K562 (cell line): Measurements from ENCODE around the gene CTSD. TPM values are rescaled to one million over a fixed set of nuclear protein-coding genes. Genes with fewer than 3 reads are reported as not detected.

Experiments
- ATAC-seq: fragments of 200-7000 bp; cut with Tn5 transposase; 3 replicates; pipeline ENCODE4 v1.9.1; 2020; ENCODE audit warnings: moderate library complexity
- BruUV-seq: library from RNA; stranded (reverse); fragments of 400-500 nt; replicated peaks from 2 replicates; lab custom pipeline; 2021; lab: Mats Ljungman, UMichigan
- CTCF ChIA-PET: fragments of 300-600 bp; formaldehyde crosslinking; extraction: SDS; loops from one replicate; lab custom pipeline; 2021; ENCODE audit warnings: low intra/inter-chr PET ratio; lab: Yijun Ruan, JAX
- POLR2A ChIA-PET: fragments of 300-600, 350-650 bp; sonication (Branson Sonifier 250); formaldehyde crosslinking; extraction: SDS; loops from one replicate; lab custom pipeline; 2021; ENCODE audit warnings: antibody characterized with exemption, inconsistent platforms; lab: Yijun Ruan, JAX
- DNase-seq, 4 experiments: peaks; one replicate each; pipeline versions ENCODE4 v3.0.0 to v3.0.0-alpha.2; 2011 to 2018; ENCODE audit warnings: low spot score in 3 of 4, mixed read lengths in 3 of 4; ENCODE audit errors: extremely low read depth in 1 of 4
- FAIRE-seq: peaks from 2 replicates; lab custom pipeline; 2011; peaks lifted over from hg19 to GRCh38; lab: Jason Lieb, UNC
- H2AFZ ChIP-seq: 2 replicates; pipeline ENCODE4 v1.6.0; 2011; ENCODE audit warnings: low read depth, low read length, control low read depth, inconsistent platforms
- H3K27ac ChIP-seq: fragments of 200-600 bp; 3 replicates; pipeline ENCODE4 v1.8.0; 2011; ENCODE audit warnings: low read depth, mild to moderate bottlenecking, control low read depth, inconsistent platforms, low read length, moderate library complexity, mixed read lengths; ENCODE audit errors: extremely low read depth
- H3K27me3 ChIP-seq, 2 experiments: fragments of 300-600 bp in 1 of 2; 2 replicates in 1 of 2; 3 replicates in 1 of 2; pipeline versions ENCODE4 v1.6.0 to v1.8.0; 2011; ENCODE audit warnings: inconsistent platforms in 2 of 2, low read length in 2 of 2, mild to moderate bottlenecking in 1 of 2, mixed read lengths in 1 of 2, moderate library complexity in 1 of 2; ENCODE audit not compliant: control insufficient read depth in 2 of 2, insufficient read depth in 2 of 2
- H3K36me3 ChIP-seq: fragments of 300-600 bp; 3 replicates; pipeline ENCODE4 v1.8.0; 2011; ENCODE audit warnings: mild to moderate bottlenecking, low read length, inconsistent platforms; ENCODE audit not compliant: control insufficient read depth, insufficient read depth
- H3K4me1 ChIP-seq, 2 experiments: fragments of 200-600 bp in 1 of 2; replicated peaks in 1 of 2; 2 replicates in 1 of 2; 3 replicates in 1 of 2; pipeline versions ENCODE4 v1.5.1 to v1.8.0; 2011; ENCODE audit warnings: inconsistent platforms in 2 of 2, low read length in 2 of 2, mild to moderate bottlenecking in 1 of 2, mixed read lengths in 1 of 2, moderate library complexity in 1 of 2; ENCODE audit not compliant: control insufficient read depth in 2 of 2, insufficient read depth in 2 of 2
- H3K4me2 ChIP-seq: 2 replicates; pipeline ENCODE4 v1.6.1; 2011; ENCODE audit warnings: low read length, control low read depth, inconsistent platforms, mixed read lengths; ENCODE audit not compliant: insufficient read depth
- H3K4me3 ChIP-seq: fragments of 200-600 bp; sonication (generic), shearing (Covaris generic); 2 replicates; pipeline ENCODE4 v1.5.1; 2016; ENCODE audit warnings: control low read depth, inconsistent platforms
- H3K79me2 ChIP-seq: fragments of 200-600 bp; 3 replicates; pipeline ENCODE4 v1.8.0; 2011; ENCODE audit warnings: low read length, inconsistent platforms; ENCODE audit not compliant: control insufficient read depth, insufficient read depth
- H3K9ac ChIP-seq, 2 experiments: 2 replicates each; pipeline versions ENCODE4 v1.6.0 to v1.6.1; 2011; ENCODE audit warnings: low read depth in 2 of 2, low read length in 2 of 2, control low read depth in 1 of 2, inconsistent platforms in 1 of 2, mild to moderate bottlenecking in 1 of 2, mixed read lengths in 1 of 2; ENCODE audit not compliant: insufficient read depth in 1 of 2
- H3K9me1 ChIP-seq: one replicate; pipeline ENCODE4 v1.6.0; 2011; ENCODE audit warnings: inconsistent platforms, mild to moderate bottlenecking, low read length, moderate library complexity; ENCODE audit not compliant: control insufficient read depth, insufficient read depth
- H3K9me3 ChIP-seq: replicated peaks from 2 replicates; pipeline ENCODE4 v1.5.1; 2011; ENCODE audit warnings: low read depth, low read length, inconsistent platforms; ENCODE audit not compliant: control insufficient read depth, insufficient read depth
- H4K20me1 ChIP-seq: replicated peaks from 2 replicates; pipeline ENCODE4 v1.6.1; 2011; ENCODE audit warnings: low read length, inconsistent platforms, mixed read lengths; ENCODE audit not compliant: control insufficient read depth, insufficient read depth
- CAMTA2 ChIP-seq: fragments of 250-450 bp; sonication (Bioruptor Pico); conservative IDR thresholded peaks from 2 replicates; pipeline ENCODE4 v1.5.1; 2022
- ERF ChIP-seq: fragments of 450-650 bp; formaldehyde crosslinking; IDR thresholded peaks from 2 replicates; pipeline ENCODE4 v1.4.0; 2020; ENCODE audit warnings: mild to moderate bottlenecking, mixed read lengths
- HDAC1 ChIP-seq, 2 experiments: fragments of 450-650 bp; IDR thresholded peaks; 2 replicates each; pipeline ENCODE4 v1.6.1; 2016 to 2017; ENCODE audit warnings: inconsistent platforms in 1 of 2, mild to moderate bottlenecking in 1 of 2, moderate library complexity in 1 of 2
- HES1 ChIP-seq: fragments of 450-650 bp; IDR thresholded peaks from 2 replicates; pipeline ENCODE4 v1.6.1; 2016; ENCODE audit warnings: low read depth, mild to moderate bottlenecking, moderate library complexity
- JUNB ChIP-seq: fragments of 450-650 bp; formaldehyde crosslinking; conservative IDR thresholded peaks from 2 replicates; pipeline ENCODE4 v1.4.0; 2020; ENCODE audit warnings: mild to moderate bottlenecking
- JUND ChIP-seq, 2 experiments: IDR thresholded peaks; 2 replicates in 1 of 2; 3 replicates in 1 of 2; pipeline ENCODE4 v1.6.1; 2011; ENCODE audit warnings: borderline replicate concordance in 2 of 2, low read depth in 2 of 2, low read length in 2 of 2, improper control_type of control experiment in 1 of 2, missing biosample characterization in 1 of 2, missing genetic modification characterization in 1 of 2, missing genetic modification reagents in 1 of 2
- NR2C2 ChIP-seq, 2 experiments: fragments of 200-800 bp in 1 of 2; sonication (Bioruptor generic) in 1 of 2; sonication (generic) in 1 of 2; formaldehyde crosslinking in 1 of 2; IDR thresholded peaks; 2 replicates each; pipeline versions ENCODE4 v1.6.1 to v1.8.0; 2016 to 2022; ENCODE audit warnings: mild to moderate bottlenecking in 1 of 2, missing compliant biosample characterization in 1 of 2, missing genetic modification characterization in 1 of 2, missing genetic modification reagents in 1 of 2
- RFX1 ChIP-seq: fragments of 450-650 bp; IDR thresholded peaks from 2 replicates; pipeline ENCODE4 v1.6.1; 2016; ENCODE audit warnings: mild to moderate bottlenecking, moderate library complexity
- RUNX1 ChIP-seq: sonication (generic); IDR thresholded peaks from 2 replicates; pipeline ENCODE4 v1.6.1; 2016; ENCODE audit warnings: antibody characterized with exemption, low read depth
- SAFB2 ChIP-seq: fragments of 200-400 bp; formaldehyde crosslinking; IDR thresholded peaks from 2 replicates; pipeline ENCODE4 v1.6.1; 2018; ENCODE audit warnings: borderline replicate concordance, low read length, low read depth, moderate library complexity; ENCODE audit not compliant: severe bottlenecking
- ZBTB11 ChIP-seq, 3 experiments: fragments of 200-800 bp in 1 of 3; fragments of 250-450 bp in 1 of 3; fragments of 450-650 bp in 1 of 3; sonication (Bioruptor Pico) in 1 of 3; sonication (Bioruptor generic) in 1 of 3; formaldehyde crosslinking in 1 of 3; IDR thresholded peaks; 2 replicates each; pipeline versions ENCODE4 v1.6.1 to v1.8.0; 2016 to 2022; ENCODE audit warnings: mild to moderate bottlenecking in 2 of 3, missing genetic modification characterization in 2 of 3, missing compliant biosample characterization in 1 of 3, moderate library complexity in 1 of 3
- ZNF444 ChIP-seq: fragments of 250-450 bp; sonication (Bioruptor Pico); IDR thresholded peaks from 2 replicates; pipeline ENCODE4 v1.4.0; 2020; ENCODE audit warnings: mild to moderate bottlenecking, moderate library complexity
- WGBS: fragments of 100-300 bp; shearing (Covaris generic); methylation state at CpG from one replicate; pipeline ENCODE4 v1.1.6; 2016; ENCODE audit warnings: low coverage, mixed read lengths; ENCODE audit not compliant: insufficient coverage; ENCODE audit errors: missing lambda C conversion rate; 5-methylcytosine and 5-hydroxymethylcytosine counted together
- in situ Hi-C: fragments of 300-500 bp; cut with MboI; formaldehyde crosslinking; loops from 4 replicates; pipeline ENCODE4 v1.15.0; 2018; ENCODE audit warnings: inconsistent platforms, mixed read lengths
- intact Hi-C: fragments of 100-400 bp; cut with micrococcal nuclease; formaldehyde crosslinking; loops from 2 replicates; pipeline ENCODE4 v1.14.2; 2022
- polyA plus RNA-seq, 8 experiments: library from polyadenylated mRNA; depleted of rRNA in 4 of 8; stranded (reverse) in 5 of 8; unstranded in 3 of 8; fragments of >200 nt; fragmentation: Nextera tagmentation in 2 of 8; fragmentation: Illumina TruSeq in 1 of 8; extraction: Ambion mirVana in 2 of 8; extraction: Trizol in 1 of 8; gene quantifications; 2 replicates each; pipeline versions ENCODE4 v1.2.1 to v1.2.3, GENCODE V29; 2011 to 2014; ENCODE audit warnings: inconsistent platforms in 1 of 8, missing spikeins in 1 of 8
- total RNA-seq, 7 experiments: library from RNA; depleted of rRNA in 6 of 7; stranded (reverse); fragments of >200 nt in 6 of 7; fragmentation: Illumina TruSeq in 2 of 7; extraction: Trizol in 2 of 7; gene quantifications; 2 replicates each; pipeline versions ENCODE4 v1.2.1 to v1.2.3, GENCODE V29; 2011 to 2021; ENCODE audit warnings: low replicate concordance in 1 of 7

Gene CTSD
- total and polyA plus RNA-seq, 9 of the 15 experiments (the other 6 are each of a cell fraction or from before 2014, with no cell fraction given): 1.0 to 112 (median 40.9) TPM

- ATAC-seq: no peak
- Histone ChIP-seq H3K4me1 (peaks cover 21 to 52% of the 10 kb centered on the region in 2 experiments), H3K4me2 (no peak overlapping the region), H3K4me3 (no peak overlapping the region), H3K27me3 (no peaks in the 10 kb centered on the region), H3K36me3 (no peaks in the 10 kb centered on the region), H3K9ac (peak overlapping the region in 1 of 2 experiments; percentile 2; a peak in 1 of 4 replicates), H4K20me1 (no peaks in the 10 kb centered on the region), H2AFZ (no peak overlapping the region), H3K9me1 (no peaks in the 10 kb centered on the region), H3K79me2 (no peaks in the 10 kb centered on the region), H3K27ac (no peak overlapping the region), H3K9me3 (no peaks in the 10 kb centered on the region)
- 65% methylated on average over 3 of the region's 7 CpGs for WGBS
- CTCF ChIA-PET: interaction anchor here (0.6 kb wide), 1 partner anchor 14 kb away, joined by 3 read pairs; no protein-coding TSS in a partner anchor
- intact Hi-C loops (no loop called here), in situ Hi-C loops (no loop called here)
- POLR2A ChIA-PET: interaction anchor here (1.0 kb wide), 1 partner anchor 20 kb away, joined by 3 read pairs; the partner anchor contains the start of gene IFITM10
- FAIRE-seq: no peak
- TF ChIP-seq JUND (IDR thresholded peaks at IDR 0.05; ENCODE audit: borderline replicate concordance, low read depth, low read length) (no peak), JUND (tag; IDR thresholded peaks at IDR 0.05; ENCODE audit: borderline replicate concordance, low read depth, low read length) (no peak), RUNX1 (no peak), ERF (CRISPR knock-in tag) (no peak), ZNF444 (CRISPR knock-in tag) (no peak), HDAC1 (IDR thresholded peaks at IDR 0.05) (no peak), CAMTA2 (CRISPR knock-in tag) (no peak), ZBTB11 (CRISPR knock-in tag; IDR thresholded peaks at IDR 0.05) (no peak), SAFB2 (no peak), JUNB (CRISPR knock-in tag) (no peak), NR2C2 (CRISPR knock-in tag; IDR thresholded peaks at IDR 0.05) (no peak), NR2C2 (tag; IDR thresholded peaks at IDR 0.05) (no peak), HES1 (no peak), RFX1 (no peak)
- DNase-seq: no peak
- no TSS peak for BruUV-seq
Measured at GRCh38 chr11:1770061-1770460, 6.3 kb upstream of the CTSD start.
